Adrenal gland (tissue), 5 donors: Measurements from ENCODE around the gene TRIM24.

Source experiments
- POLR2A ChIP-seq, 2 donors: fragments of 450-650 bp; IDR thresholded peaks; one replicate each; pipeline ENCODE4 v1.6.1; 2017; ENCODE audit warnings: antibody characterized with exemption in 2 of 2, mild to moderate bottlenecking in 2 of 2, moderate library complexity in 1 of 2
- TF ChIP-seq, protein P1 (sequence below), 6 experiments: fragments of 450-650 bp in 4 of 6; fragments of 200-600 bp in 2 of 6; sonication (generic) in 1 of 6; IDR thresholded peaks; 1 replicate in 5 of 6; 2 replicates in 1 of 6; pipeline versions ENCODE4 v1.5.1 to v1.8.0; 2016 to 2021; ENCODE audit warnings: antibody characterized with exemption in 6 of 6, mild to moderate bottlenecking in 2 of 6, moderate library complexity in 1 of 6
- donor health status: DM: no; HTN: no; CAD: no.

DNA sequence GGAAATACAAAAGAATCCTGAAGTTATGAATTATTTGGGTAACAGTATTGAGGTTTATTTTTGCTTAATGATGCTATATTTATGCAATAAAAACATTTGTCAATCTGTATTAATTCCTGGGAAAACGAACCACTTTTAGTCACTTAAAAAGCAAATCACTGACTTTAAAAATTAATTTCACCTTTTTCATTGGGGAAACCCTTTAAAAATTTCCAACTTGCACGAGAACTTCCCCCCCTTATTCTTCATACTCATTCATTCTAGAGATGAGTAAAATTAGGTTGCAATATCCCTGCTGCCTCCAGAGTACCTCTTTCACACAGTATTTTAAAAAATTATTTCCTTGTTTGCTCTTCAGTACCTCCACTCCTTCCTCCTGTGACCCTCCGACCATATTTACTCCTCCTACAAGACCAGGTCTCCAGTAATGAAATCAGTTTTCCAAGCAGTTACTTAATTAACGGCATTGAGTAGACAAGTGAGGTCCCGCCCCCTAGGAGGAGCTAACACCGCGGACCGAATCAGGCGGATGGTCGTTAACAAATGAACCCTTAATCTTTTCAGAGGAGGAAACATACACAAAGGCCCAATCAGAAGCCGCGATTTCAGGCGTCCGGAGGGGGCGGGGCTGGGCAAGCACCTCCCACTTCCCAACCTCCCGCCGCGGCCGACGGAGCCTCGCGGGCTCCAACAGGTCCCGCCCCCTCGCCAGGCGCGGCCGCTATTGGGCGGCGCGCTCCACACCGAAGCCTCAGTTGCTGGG lies 465 bp upstream of the TRIM24 start:
- no peak for TF ChIP-seq POLR2A (IDR thresholded peaks at IDR 0.05)
- TF ChIP-seq, protein P1, sequence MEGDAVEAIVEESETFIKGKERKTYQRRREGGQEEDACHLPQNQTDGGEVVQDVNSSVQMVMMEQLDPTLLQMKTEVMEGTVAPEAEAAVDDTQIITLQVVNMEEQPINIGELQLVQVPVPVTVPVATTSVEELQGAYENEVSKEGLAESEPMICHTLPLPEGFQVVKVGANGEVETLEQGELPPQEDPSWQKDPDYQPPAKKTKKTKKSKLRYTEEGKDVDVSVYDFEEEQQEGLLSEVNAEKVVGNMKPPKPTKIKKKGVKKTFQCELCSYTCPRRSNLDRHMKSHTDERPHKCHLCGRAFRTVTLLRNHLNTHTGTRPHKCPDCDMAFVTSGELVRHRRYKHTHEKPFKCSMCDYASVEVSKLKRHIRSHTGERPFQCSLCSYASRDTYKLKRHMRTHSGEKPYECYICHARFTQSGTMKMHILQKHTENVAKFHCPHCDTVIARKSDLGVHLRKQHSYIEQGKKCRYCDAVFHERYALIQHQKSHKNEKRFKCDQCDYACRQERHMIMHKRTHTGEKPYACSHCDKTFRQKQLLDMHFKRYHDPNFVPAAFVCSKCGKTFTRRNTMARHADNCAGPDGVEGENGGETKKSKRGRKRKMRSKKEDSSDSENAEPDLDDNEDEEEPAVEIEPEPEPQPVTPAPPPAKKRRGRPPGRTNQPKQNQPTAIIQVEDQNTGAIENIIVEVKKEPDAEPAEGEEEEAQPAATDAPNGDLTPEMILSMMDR (IDR thresholded peaks at IDR 0.05) = peak; percentile 29 to 85 (median 69)
